H1 (cell line): ENCODE measurements around the gene CACNA1D. TPM values are rescaled to one million over a fixed set of nuclear protein-coding genes. Genes with fewer than 3 reads are reported as not detected.

Experiments used
- CTCF ChIA-PET: fragments of 300-600 bp; sonication (Branson Sonifier 250); formaldehyde crosslinking; loops from one replicate; lab custom pipeline; 2021; ENCODE audit not compliant: partially characterized antibody; lab: Charles Lee
- POLR2A ChIA-PET: fragments of 300-600 bp; sonication (Branson Sonifier 250); formaldehyde crosslinking; loops from one replicate; lab custom pipeline; 2021; ENCODE audit warnings: inconsistent platforms; ENCODE audit not compliant: partially characterized antibody; lab: Charles Lee
- DNase-seq, 2 experiments: peaks; one replicate each; pipeline versions ENCODE4 v3.0.0 to v3.0.0-alpha.2; 2010 to 2022; ENCODE audit warnings: low spot score in 2 of 2, low read depth in 1 of 2, mixed read lengths in 1 of 2
- FAIRE-seq: peaks from 2 replicates; lab custom pipeline; 2011; peaks lifted over from hg19 to GRCh38; lab: Jason Lieb, UNC
- H2AFZ ChIP-seq: 2 replicates; pipeline ENCODE4 v1.8.1; 2012; ENCODE audit warnings: low read length, inconsistent platforms
- H2AK5ac ChIP-seq: 2 replicates; pipeline ENCODE4 v1.6.1; 2013; ENCODE audit warnings: low read depth, low read length
- H2BK120ac ChIP-seq: replicated peaks from 2 replicates; pipeline ENCODE3; 2013; ENCODE audit warnings: low read depth, low read length, inconsistent platforms
- H2BK12ac ChIP-seq: 2 replicates; pipeline ENCODE4 v1.6.1; 2013; ENCODE audit warnings: low read depth, low read length
- H2BK15ac ChIP-seq: 2 replicates; pipeline ENCODE4 v1.6.1; 2013; ENCODE audit warnings: low read length
- H2BK20ac ChIP-seq: 2 replicates; pipeline ENCODE4 v1.6.1; 2013; ENCODE audit warnings: low read length
- H2BK5ac ChIP-seq: 2 replicates; pipeline ENCODE4 v1.6.1; 2013; ENCODE audit warnings: low read depth, low read length
- H3K14ac ChIP-seq: 2 replicates; pipeline ENCODE4 v1.6.1; 2013; ENCODE audit warnings: inconsistent platforms; ENCODE audit not compliant: insufficient read length
- H3K18ac ChIP-seq: 2 replicates; pipeline ENCODE4 v1.6.1; 2013; ENCODE audit warnings: low read length; ENCODE audit errors: extremely low read depth
- H3K23ac ChIP-seq: 2 replicates; pipeline ENCODE4 v1.6.1; 2013; ENCODE audit warnings: inconsistent platforms; ENCODE audit not compliant: insufficient read length
- H3K23me2 ChIP-seq: 2 replicates; pipeline ENCODE4 v1.6.1; 2013; ENCODE audit warnings: low read depth, low read length
- H3K27ac ChIP-seq: 2 replicates; pipeline ENCODE4 v1.6.1; 2011; ENCODE audit warnings: low read depth, low read length, inconsistent platforms
- H3K27me3 ChIP-seq, 4 experiments: replicated peaks in 1 of 4; 1 replicate in 1 of 4; 2 replicates in 3 of 4; pipeline versions ENCODE4 v1.6.1 to v1.8.1; 2011 to 2013; ENCODE audit warnings: low read length in 3 of 4, mild to moderate bottlenecking in 3 of 4, inconsistent platforms in 2 of 4, mixed read lengths in 2 of 4, moderate library complexity in 1 of 4; ENCODE audit not compliant: control insufficient read depth in 3 of 4, insufficient read depth in 3 of 4; ENCODE audit errors: extremely low read depth in 1 of 4
- H3K36me3 ChIP-seq, 4 experiments: 2 replicates each; pipeline versions ENCODE4 v1.6.1 to v1.8.1; 2011 to 2013; ENCODE audit warnings: mild to moderate bottlenecking in 4 of 4, low read length in 3 of 4, moderate library complexity in 2 of 4, control low read depth in 1 of 4, inconsistent platforms in 1 of 4; ENCODE audit not compliant: insufficient read depth in 4 of 4, control insufficient read depth in 2 of 4
- H3K4ac ChIP-seq: replicated peaks from 2 replicates; pipeline ENCODE3; 2013; ENCODE audit warnings: low read length, low read depth, mixed read lengths, inconsistent platforms; ENCODE audit not compliant: insufficient read length
- H3K4me1 ChIP-seq, 4 experiments: replicated peaks in 1 of 4; 1 replicate in 1 of 4; 2 replicates in 3 of 4; pipeline versions ENCODE4 v1.6.1 to v1.8.1; 2011 to 2013; ENCODE audit warnings: low read length in 3 of 4, inconsistent platforms in 2 of 4, mixed read lengths in 1 of 4; ENCODE audit not compliant: insufficient read depth in 4 of 4, control insufficient read depth in 3 of 4
- H3K4me2 ChIP-seq, 2 experiments: 2 replicates each; pipeline versions ENCODE4 v1.6.1 to v1.8.1; 2011 to 2013; ENCODE audit warnings: low read depth in 2 of 2, low read length in 2 of 2, control low read depth in 1 of 2, inconsistent platforms in 1 of 2, mild to moderate bottlenecking in 1 of 2; ENCODE audit not compliant: insufficient read depth in 1 of 2
- H3K4me3 ChIP-seq, 4 experiments: fragments of 200-600, 300-600 bp in 1 of 4; sonication (generic), shearing (Covaris generic), sonication (Bioruptor Twin) in 1 of 4; 2 replicates each; pipeline versions ENCODE4 v1.5.1 to v1.8.1; 2011 to 2016; ENCODE audit warnings: low read length in 4 of 4, low read depth in 3 of 4, control low read depth in 2 of 4, inconsistent platforms in 2 of 4, mild to moderate bottlenecking in 2 of 4, mixed read lengths in 1 of 4, moderate library complexity in 1 of 4; ENCODE audit not compliant: insufficient read depth in 2 of 4; ENCODE audit errors: extremely low read depth in 1 of 4
- H3K56ac ChIP-seq: replicated peaks from 2 replicates; pipeline ENCODE3; 2013; ENCODE audit warnings: low read depth, mild to moderate bottlenecking, mixed read lengths, low read length, inconsistent platforms; ENCODE audit not compliant: insufficient read length
- H3K79me1 ChIP-seq: 2 replicates; pipeline ENCODE4 v1.6.1; 2013; ENCODE audit warnings: low read depth, low read length, control low read depth
- H3K79me2 ChIP-seq, 2 experiments: 2 replicates each; pipeline versions ENCODE4 v1.6.1 to v1.8.1; 2012 to 2013; ENCODE audit warnings: low read length in 2 of 2, mild to moderate bottlenecking in 2 of 2, inconsistent platforms in 1 of 2; ENCODE audit not compliant: insufficient read depth in 2 of 2, control insufficient read depth in 1 of 2
- H3K9ac ChIP-seq, 4 experiments: replicated peaks in 1 of 4; 1 replicate in 1 of 4; 2 replicates in 3 of 4; pipeline versions ENCODE4 v1.6.1 to v1.8.1; 2011 to 2013; ENCODE audit warnings: low read depth in 3 of 4, low read length in 3 of 4, control low read depth in 2 of 4, mild to moderate bottlenecking in 2 of 4, moderate library complexity in 2 of 4, inconsistent platforms in 1 of 4; ENCODE audit errors: extremely low read depth in 1 of 4
- H3K9me3 ChIP-seq, 2 experiments: 2 replicates each; pipeline versions ENCODE4 v1.6.1 to v1.8.1; 2012 to 2013; ENCODE audit warnings: mild to moderate bottlenecking in 2 of 2, moderate library complexity in 2 of 2, control low read depth in 1 of 2, inconsistent platforms in 1 of 2, low read depth in 1 of 2, low read length in 1 of 2, mixed read lengths in 1 of 2; ENCODE audit not compliant: insufficient read depth in 2 of 2
- H4K20me1 ChIP-seq, 2 experiments: replicated peaks in 1 of 2; 2 replicates each; pipeline versions ENCODE3 to v1.8.1; 2011 to 2013; ENCODE audit warnings: inconsistent platforms in 2 of 2, low read length in 2 of 2, mild to moderate bottlenecking in 1 of 2; ENCODE audit not compliant: insufficient read depth in 2 of 2, control insufficient read depth in 1 of 2
- H4K5ac ChIP-seq: 2 replicates; pipeline ENCODE4 v1.6.1; 2013; ENCODE audit warnings: low read length, low read depth, mixed read lengths, inconsistent platforms; ENCODE audit not compliant: insufficient read length
- H4K8ac ChIP-seq: 2 replicates; pipeline ENCODE4 v1.8.0; 2013; ENCODE audit warnings: mild to moderate bottlenecking, moderate library complexity, low read length, inconsistent platforms; ENCODE audit not compliant: insufficient read depth; ENCODE audit errors: extremely low read depth
- H4K91ac ChIP-seq: replicated peaks from 2 replicates; pipeline ENCODE3; 2013; ENCODE audit warnings: low read length, mixed read lengths, inconsistent platforms; ENCODE audit not compliant: insufficient read length
- CBX8 ChIP-seq: fragments of 300-800, 300-1000 bp; sonication (generic); IDR thresholded peaks from 2 replicates; pipeline ENCODE4 v1.7.1; 2016; ENCODE audit warnings: low read depth, low read length, borderline replicate concordance
- CREB1 ChIP-seq: IDR thresholded peaks from 2 replicates; pipeline ENCODE4 v1.6.1; 2012; ENCODE audit warnings: inconsistent platforms
- EGR1 ChIP-seq: IDR thresholded peaks from 2 replicates; pipeline ENCODE4 v1.6.1; 2011; ENCODE audit warnings: low read depth, low read length, borderline replicate concordance
- EZH2 ChIP-seq: fragments of 200-600 bp; sonication (generic); IDR thresholded peaks from 2 replicates; pipeline ENCODE4 v1.7.1; 2012; ENCODE audit warnings: low read depth, mild to moderate bottlenecking, moderate library complexity, low read length, inconsistent platforms; ENCODE audit not compliant: severe bottlenecking
- JUN ChIP-seq: IDR thresholded peaks from 2 replicates; pipeline ENCODE4 v1.6.1; 2011; ENCODE audit warnings: low read depth, mild to moderate bottlenecking, improper control_type of control experiment, low read length
- KDM1A ChIP-seq: fragments of 200-600, 300-600 bp; sonication (generic); IDR thresholded peaks from 2 replicates; pipeline ENCODE4 v1.7.1; 2016; ENCODE audit warnings: mild to moderate bottlenecking, low read length, borderline replicate concordance
- NANOG ChIP-seq: IDR thresholded peaks from 2 replicates; pipeline ENCODE4 v1.6.1; 2011; ENCODE audit warnings: low read length, low read depth, mild to moderate bottlenecking, inconsistent platforms; ENCODE audit not compliant: insufficient read depth, poor library complexity, severe bottlenecking
- TAF7 ChIP-seq: optimal IDR thresholded peaks from 2 replicates; pipeline ENCODE3; 2011; ENCODE audit warnings: low read depth, mild to moderate bottlenecking, inconsistent platforms, low read length, moderate library complexity, borderline replicate concordance
- USF2 ChIP-seq: IDR thresholded peaks from 2 replicates; pipeline ENCODE4 v1.6.1; 2011; ENCODE audit warnings: low read length, improper control_type of control experiment
- WGBS, 2 experiments: shearing (Covaris generic) in 1 of 2; methylation state at CpG; one replicate each; pipeline versions ENCODE4 v1.1.6 to v1.1.7; 2013 to 2015; ENCODE audit warnings: low lambda C conversion rate in 2 of 2, mixed read lengths in 2 of 2, inconsistent platforms in 1 of 2, low coverage in 1 of 2, missing lambda C conversion rate in 1 of 2; ENCODE audit not compliant: insufficient replicate concordance in 2 of 2, insufficient coverage in 1 of 2, insufficient read length in 1 of 2; ENCODE audit errors: extremely low coverage in 1 of 2, missing lambda C conversion rate in 1 of 2; 5-methylcytosine and 5-hydroxymethylcytosine counted together
- polyA plus RNA-seq, 7 experiments: library from polyadenylated mRNA; depleted of rRNA in 3 of 7; stranded (reverse) in 5 of 7; unstranded in 2 of 7; fragments of >200 nt in 5 of 7; fragments of 200-250 nt in 2 of 7; gene quantifications; 1 replicate in 5 of 7; 2 replicates in 1 of 7; 4 replicates in 1 of 7; pipeline versions ENCODE4 v1.2.1 to v1.2.3, GENCODE V29; 2011 to 2013; ENCODE audit warnings: missing spikeins in 2 of 7, mixed read lengths in 2 of 7
- total RNA-seq: library from RNA; stranded (reverse); fragmentation: NEBNext Ultra II Directional; extraction: Animal tissue kit (Norgen Biotek cat#: 25700); gene quantifications from 2 replicates; pipeline ENCODE4 v1.2.1, GENCODE V29; 2021
- TF ChIP-seq, protein P1 (sequence below), 3 experiments: IDR thresholded peaks; 1 replicate in 2 of 3; 2 replicates in 1 of 3; pipeline versions ENCODE4 v1.5.1 to v1.6.1; 2011; ENCODE audit warnings: low read length in 3 of 3, mild to moderate bottlenecking in 3 of 3, inconsistent platforms in 2 of 3, low read depth in 1 of 3, moderate library complexity in 1 of 3; ENCODE audit not compliant: insufficient read depth in 1 of 3; ENCODE audit errors: control extremely low read depth in 1 of 3

The CACNA1D gene
- total and polyA plus RNA-seq, 2 of the 8 experiments (the other 6 are each of a cell fraction or from before 2014, with no cell fraction given): 2.0 to 2.9 TPM

- no peak overlapping the region for H2BK20ac ChIP-seq
- TF ChIP-seq EZH2 (no peak), EGR1 (no peak), USF2 (no peak), JUN (no peak), NANOG (no peak), TAF7 (no peak), CBX8 (no peak), KDM1A (no peak), CREB1 (no peak)
- TF ChIP-seq, protein P1, sequence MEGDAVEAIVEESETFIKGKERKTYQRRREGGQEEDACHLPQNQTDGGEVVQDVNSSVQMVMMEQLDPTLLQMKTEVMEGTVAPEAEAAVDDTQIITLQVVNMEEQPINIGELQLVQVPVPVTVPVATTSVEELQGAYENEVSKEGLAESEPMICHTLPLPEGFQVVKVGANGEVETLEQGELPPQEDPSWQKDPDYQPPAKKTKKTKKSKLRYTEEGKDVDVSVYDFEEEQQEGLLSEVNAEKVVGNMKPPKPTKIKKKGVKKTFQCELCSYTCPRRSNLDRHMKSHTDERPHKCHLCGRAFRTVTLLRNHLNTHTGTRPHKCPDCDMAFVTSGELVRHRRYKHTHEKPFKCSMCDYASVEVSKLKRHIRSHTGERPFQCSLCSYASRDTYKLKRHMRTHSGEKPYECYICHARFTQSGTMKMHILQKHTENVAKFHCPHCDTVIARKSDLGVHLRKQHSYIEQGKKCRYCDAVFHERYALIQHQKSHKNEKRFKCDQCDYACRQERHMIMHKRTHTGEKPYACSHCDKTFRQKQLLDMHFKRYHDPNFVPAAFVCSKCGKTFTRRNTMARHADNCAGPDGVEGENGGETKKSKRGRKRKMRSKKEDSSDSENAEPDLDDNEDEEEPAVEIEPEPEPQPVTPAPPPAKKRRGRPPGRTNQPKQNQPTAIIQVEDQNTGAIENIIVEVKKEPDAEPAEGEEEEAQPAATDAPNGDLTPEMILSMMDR (IDR thresholded peaks at IDR 0.05; ENCODE audit: control extremely low read depth in 1 of 3, insufficient read depth in 1 of 3, low read depth in 1 of 3, low read length in 3 of 3): no peak
Observed at GRCh38 chr3:53484984-53485383, 9.4 kb upstream of the CACNA1D start.

More at GRCh38 chr3:53484984-53485383, 9.4 kb upstream of the CACNA1D start:
- Histone ChIP-seq H3K9ac (no peak overlapping the region), H3K14ac (no peak overlapping the region), H3K4me1 (no peaks in the 10 kb centered on the region), H2AK5ac (no peak overlapping the region), H2AFZ (no peak overlapping the region), H2BK5ac (no peak overlapping the region), H3K27me3 (peaks cover 0 to under 1% (median 0%) of the 10 kb centered on the region in 4 experiments; a peak in 3 of 7 replicates), H2BK12ac (no peak overlapping the region), H3K79me2 (no peaks in the 10 kb centered on the region), H3K4ac (no peak overlapping the region), H3K23me2 (no peaks in the 10 kb centered on the region), H2BK15ac (no peak overlapping the region), H3K27ac (no peak overlapping the region), H4K8ac (no peak overlapping the region), H3K56ac (no peak overlapping the region), H3K18ac (no peak overlapping the region), H4K20me1 (no peaks in the 10 kb centered on the region), H4K5ac (no peak overlapping the region), H4K91ac (no peak overlapping the region), H3K23ac (no peak overlapping the region), H3K79me1 (no peaks in the 10 kb centered on the region), H3K4me2 (no peak overlapping the region), H2BK120ac (no peak overlapping the region), H3K9me3 (no peaks in the 10 kb centered on the region), H3K4me3 (no peak overlapping the region), H3K36me3 (no peaks in the 10 kb centered on the region)
- POLR2A ChIA-PET: interaction anchor here (1.3 kb wide), 1 partner anchor 9 kb away, joined by 3 read pairs; no protein-coding TSS in a partner anchor
- CTCF ChIA-PET: interaction anchor here (0.8 to 1.8 kb wide), 2 partner anchors 9 to 104 kb away, joined by 3 to 5 read pairs; no protein-coding TSS in a partner anchor
- DNase-seq: no peak
- no peak for FAIRE-seq
- 95% methylated on average over 1 of the region's 1 CpG; no CpG with 5 or more reads in 1 of the 2 experiments for WGBS, 2 experiments
